HG03521 (cell line): ENCODE measurements around the gene GINS1.

Experiments
- ATAC-seq: cut with Tn5 transposase; IDR thresholded peaks from one replicate; pipeline ENCODE4 v1.9.1; 2021; ENCODE audit warnings: mild to moderate bottlenecking, moderate library complexity; ENCODE audit not compliant: unreplicated experiment

The GINS1 gene

DNA sequence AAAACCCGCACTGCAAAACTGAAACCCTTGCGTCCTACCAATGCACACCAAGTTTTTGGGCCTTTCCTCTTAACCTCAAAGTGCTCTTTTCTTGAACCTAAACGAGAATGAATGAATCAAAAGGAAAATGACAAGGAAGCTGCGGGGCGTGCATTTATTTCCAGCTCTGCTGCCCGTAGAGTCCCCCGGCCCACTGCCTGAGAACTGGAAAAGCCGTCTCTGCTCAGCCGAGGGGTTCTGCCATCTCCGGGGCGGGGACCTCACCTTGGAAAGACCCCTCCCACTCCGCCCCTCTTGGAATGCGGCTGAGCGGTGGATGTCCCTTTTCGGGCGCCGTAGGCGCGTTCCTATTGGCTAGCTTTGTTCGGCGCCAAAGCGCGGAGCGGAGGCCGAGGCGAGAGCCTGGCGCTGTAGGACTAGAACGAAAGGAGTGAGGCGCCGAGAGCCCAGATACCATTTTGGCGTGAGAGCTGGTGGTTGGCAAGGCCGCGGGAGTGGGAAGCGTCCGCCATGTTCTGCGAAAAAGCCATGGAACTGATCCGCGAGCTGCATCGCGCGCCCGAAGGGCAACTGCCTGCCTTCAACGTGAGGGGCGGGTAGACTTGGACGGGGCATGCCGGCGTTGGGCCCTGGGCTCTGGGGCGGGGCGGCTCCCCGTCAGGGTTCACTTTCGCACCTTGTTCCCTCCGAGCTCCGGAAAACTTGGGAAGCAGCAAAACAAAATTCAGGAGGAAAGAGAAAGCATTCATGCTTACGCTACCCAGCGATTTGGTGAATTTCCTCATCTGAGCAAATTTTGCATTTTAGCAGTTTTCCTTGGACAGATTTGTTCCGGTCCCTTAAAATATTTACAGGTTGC is at the start of gene GINS1:
GINS1 (plus strand) TSS at position 363 of the 859 bp plus-strand sequence; CDS start at position 511, 148 bp downstream.
- peak; percentile 86 for ATAC-seq

DNA sequence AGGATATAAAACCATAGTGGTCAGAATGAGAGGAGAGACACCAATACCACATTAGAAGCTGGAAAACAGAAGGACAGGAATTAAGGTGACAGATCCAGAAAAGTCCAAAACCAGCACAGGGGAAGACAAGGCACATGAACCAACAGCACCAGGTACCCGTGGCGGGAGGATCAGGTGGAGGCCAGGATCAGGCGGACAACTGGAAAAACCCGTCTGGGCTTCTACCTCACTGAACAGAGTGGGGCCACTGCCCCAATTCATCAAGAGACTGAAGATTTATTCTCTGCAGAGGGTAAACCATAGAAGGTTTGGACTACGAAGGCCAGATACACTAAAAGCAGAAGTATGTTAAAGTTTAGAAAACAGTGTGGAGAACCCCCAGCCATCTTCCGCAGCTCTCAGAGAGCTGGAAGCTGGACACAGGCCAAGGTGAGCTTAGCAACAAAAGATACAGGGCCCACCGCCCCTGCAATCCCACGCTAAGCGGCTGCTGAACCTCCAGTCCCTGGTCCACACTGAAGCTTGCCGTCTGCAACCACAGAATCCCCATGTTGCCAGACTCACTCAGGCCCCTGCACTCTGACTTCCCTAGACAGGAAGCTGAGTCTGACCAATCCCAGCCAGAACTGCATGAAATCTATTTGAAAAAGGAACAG is 46.7 kb upstream of the GINS1 start:
- ATAC-seq, result no peak

DNA sequence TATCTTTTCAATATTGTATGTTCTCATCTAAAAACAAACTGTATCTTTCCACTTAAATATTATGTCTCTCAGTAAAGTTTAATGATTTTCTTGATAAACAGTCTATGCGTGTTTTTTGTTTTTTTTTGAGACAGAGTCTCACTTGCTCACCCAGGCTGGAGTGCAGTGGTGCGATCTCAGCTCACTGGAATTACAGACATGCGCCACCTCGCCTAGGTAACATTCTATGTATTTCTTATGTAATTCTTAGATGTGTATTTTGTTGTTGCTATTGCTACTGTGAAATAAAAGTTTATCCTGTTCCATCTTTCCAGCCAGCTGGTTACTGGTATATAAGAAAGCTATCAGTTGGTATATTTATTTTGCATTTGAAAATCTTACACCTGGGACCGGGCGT is 46.2 kb upstream of the GINS1 start:
- no peak for ATAC-seq

DNA sequence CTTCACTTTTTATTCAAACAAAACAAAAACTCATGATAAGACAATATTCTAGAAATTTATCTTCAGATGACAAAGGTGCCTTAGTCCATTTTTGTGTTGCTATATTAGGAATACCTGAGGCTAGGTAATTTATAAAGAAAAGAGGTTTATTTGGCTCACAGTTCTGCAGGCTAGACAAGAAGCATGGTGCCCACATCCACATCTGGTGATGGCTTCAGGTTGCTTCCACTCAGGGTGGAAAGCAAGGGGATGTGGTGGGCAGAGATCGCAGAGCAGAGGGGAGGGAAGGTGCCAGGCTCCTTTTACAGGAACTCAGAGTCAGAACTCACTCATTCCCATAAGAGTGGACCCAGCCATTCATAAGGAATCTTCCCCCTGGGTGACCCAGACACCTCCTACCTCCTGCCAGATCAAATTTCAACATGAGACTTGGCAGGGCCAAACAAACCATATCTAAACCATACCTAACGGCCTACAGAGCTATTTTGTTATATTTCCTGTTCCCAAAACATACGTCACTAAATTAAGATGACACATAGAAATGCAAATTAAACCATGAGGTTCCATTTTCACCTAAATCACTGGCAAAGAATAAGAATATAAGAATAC is 43.2 kb upstream of the GINS1 start:
- ATAC-seq, result no peak

DNA sequence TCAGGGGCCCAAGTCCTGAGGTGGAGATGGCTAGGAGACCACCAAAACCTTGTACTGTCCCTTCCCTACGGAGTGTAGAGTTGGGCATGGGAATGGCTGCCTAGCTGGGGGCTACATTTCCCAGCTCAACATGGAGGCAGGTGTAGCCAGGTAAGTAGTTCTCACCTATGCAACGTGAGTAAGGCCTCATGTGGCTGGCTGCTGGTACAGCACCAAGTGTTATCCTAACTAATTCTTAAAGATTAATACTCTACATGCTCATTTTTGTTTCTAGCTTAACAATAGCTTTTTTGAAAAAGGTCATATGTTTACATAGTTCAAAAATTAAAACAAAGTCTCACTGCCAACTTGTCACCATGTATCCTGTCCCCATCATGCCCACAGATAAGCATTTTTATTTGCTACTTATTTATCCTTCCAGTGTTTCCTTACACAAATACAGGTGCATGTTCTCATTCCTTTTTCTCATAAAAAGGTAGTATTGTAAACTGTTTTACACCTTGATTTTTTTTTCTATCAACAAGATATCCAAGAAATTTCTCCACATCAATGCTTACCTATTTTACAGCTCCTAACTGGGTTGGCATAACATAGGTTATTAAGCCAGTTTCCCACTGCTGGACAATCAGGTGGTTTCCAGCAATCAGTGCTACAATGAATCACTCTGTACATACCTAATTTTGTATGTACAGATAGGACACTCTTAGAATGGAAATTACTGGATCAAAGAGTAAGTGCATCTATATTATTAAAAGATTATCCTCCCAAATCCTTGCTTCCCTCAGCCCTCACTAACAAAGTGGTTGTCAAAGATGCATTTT is 42.4 kb upstream of the GINS1 start:
- no peak for ATAC-seq

DNA sequence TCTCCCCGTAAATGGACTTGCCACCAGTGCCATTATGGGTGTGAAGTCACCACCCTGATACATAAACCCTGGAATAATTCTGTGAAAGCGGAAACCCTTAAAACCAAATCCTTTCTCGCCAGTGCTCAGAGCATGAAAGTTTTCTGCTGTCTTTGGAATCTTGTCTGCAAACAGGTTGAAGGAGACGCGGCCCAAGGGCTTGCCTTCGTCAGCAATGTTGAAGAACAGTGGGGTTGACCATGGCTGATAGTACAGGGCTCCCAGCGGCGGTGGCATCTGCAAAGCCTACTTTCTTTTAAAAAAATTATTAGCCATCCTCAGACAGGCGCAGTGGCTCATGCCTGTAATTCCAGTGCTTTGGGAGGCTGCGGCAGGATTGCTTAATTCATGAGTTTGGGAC is 38.9 kb upstream of the GINS1 start:
- no peak for ATAC-seq

DNA sequence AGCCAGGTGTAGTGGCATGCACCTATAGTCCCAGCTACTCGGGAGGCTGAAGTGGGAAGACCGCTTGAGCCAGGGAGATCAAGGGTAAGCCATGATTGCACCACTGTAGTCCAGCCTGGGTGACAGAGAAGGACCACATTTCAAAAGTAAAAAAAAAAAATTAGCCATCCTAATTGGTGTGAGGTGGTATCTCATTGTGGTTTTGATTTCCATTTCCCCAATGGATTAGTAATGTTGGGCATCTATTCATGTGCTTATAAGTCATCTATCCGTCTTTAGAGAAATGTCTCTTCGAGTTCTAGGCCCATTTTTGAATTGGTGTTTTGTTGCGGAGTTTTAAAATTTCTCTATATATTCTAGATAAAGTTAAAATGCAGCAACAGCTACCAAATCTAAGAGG is 38.5 kb upstream of the GINS1 start:
- no peak for ATAC-seq

DNA sequence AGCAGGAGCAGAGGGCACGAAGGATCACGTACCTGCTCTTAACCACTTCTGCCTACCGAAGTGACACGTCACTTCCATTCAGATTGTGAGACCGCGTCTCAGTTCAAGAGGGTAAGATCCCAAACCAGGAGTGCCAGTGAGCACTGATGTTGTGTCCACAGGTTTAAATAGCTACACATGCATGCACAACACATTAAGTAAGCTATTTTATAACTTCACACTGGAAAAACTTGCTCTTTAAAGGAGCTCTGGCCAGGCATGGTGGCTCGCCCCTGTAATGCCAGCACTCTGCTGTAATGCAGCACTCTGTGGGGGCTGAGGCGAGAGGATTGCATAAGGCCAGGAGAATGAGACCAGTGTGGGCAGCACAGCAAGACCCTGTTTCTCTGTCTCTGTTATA is 37.9 kb upstream of the GINS1 start:
- ATAC-seq, result no peak

DNA sequence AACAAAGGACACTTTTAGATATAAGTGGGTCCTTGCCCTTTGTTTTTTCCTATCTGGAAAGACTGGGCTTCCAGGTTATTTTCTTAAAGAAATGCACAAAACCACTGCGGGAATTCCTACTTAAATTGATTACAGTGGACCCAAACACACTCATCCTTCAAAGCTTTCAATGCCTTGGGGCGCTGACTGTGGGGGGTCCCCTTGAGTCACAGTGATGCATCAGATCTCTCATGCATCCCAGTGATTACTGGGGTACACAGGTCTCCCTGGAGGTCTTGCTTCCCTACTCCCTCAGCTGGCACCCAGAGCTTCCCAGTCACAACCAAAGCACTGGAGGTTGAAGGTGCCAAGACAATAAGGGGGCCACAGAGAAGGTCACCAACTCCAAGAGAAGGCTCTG is 37.5 kb upstream of the GINS1 start:
- ATAC-seq, result no peak

DNA sequence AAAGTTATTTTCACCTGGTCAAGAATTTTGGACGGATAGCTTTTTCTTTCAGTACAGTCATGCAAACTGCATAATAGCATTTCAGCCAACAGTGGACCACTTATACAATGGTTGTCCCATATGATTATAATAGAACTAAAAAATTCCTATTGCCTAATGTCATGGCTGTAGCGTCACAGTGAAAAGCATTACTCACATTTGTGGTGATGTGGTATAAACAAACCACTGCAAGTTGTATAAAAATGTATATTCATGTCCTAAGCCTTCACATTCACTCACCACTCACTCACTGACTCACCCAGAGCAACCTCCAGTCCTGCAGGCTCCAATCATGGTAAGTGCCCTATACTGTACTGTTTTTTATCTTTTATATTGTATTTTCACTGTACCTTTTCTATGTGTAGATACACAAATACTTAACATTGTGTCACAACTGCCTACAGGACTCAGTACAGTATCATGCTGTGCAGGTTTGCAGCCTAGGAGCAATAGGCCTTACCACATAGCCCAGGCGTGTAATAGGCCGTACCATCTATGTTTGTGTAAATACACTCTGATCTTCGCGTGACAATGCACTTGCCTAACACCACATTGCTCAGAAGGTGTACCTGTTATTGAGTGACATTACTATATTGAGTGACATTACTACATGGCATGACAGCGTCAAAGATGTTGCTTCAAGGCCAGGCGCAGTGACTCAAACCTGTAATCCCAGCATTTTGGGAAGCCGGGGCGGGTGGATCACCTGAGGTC is 34.7 kb upstream of the GINS1 start:
- no peak for ATAC-seq

DNA sequence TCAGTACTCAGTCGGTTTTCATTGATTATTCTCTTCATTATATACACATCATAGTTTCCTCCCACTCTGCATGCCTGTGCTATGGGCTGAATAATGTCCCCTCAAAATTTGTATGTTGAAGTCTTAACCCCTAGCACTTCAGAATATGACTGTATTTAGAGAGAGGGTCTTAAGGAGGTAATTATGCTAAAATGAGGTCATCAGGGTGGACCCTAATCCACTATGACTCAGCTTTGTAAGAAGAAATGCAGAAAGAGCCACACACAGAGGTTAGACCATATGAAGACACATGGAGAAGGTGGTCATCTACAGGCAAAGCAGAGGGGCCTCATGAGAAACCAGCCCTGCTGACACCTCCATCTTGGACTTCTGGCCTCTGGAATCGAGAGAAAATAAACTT is 32.6 kb upstream of the GINS1 start:
- ATAC-seq, result no peak

DNA sequence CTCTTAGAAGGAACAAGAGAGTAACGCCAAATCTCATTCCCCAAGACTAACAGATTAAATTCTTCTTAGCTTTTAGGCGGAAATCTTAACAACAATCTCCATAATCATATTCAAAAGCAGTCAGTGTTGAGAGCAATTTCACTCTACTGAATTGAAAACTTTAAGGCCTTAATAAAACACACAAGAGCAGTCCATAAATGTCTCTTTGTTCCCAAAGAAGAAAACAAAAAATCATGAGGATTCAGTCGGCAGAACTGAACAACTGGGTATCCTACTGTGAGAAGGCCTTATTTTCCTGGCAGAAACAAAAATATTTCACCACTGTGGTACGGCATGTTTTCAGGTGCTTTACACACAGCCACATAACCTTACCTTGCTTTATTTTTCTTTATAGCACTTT is 31.2 kb upstream of the GINS1 start:
- no peak for ATAC-seq

DNA sequence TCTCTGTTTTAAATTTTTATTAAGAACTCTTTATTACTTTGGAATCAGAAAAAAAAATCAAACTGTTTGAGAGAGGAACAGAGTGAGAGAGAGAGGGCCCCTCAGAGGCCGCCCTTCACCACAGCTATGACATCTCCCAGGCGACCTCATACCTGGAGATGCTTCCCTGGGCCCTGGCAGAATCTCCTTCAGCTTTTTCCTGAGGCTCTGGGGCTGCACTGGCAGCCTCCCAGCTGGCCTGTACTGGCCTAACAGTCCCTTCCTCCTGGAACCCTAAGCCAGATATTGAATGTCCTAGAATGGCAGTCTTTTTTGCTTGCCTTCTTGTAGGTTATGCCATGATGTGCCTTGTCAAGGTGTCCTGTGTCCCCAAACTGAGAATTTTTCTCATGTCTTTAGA is 30.6 kb upstream of the GINS1 start:
- ATAC-seq, result no peak

DNA sequence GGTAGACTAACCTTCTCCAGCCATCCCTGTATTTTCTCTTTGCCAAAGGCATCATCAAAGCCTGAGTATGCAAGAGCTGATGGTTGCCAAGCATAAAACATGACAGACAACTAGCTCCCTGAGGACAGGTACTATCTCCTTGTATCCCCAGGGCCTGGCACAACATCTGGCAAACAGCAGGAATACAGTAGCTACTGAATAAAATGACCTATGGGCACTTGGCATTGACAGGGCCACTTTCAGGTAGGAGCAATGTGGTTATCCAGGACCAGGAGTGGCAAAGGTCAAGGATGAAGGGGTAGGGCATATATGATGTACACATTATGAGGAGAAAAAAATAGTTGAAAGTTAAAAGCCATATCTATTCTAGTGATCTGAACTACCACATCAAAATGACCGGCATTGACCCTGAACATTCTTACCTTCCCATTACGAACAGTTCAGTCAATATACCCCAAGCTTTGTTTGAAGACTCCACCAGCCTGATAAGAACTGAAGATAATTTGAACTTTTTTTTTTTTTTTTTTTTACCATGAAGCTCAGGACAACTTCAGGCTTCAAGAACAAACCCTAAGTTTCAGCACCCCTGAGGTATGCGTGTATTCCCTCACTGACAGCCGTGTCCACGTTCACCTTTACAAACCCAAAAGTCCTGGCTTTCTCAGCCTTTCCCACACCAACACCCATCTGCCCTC is 29.1 kb upstream of the GINS1 start:
- no peak for ATAC-seq

DNA sequence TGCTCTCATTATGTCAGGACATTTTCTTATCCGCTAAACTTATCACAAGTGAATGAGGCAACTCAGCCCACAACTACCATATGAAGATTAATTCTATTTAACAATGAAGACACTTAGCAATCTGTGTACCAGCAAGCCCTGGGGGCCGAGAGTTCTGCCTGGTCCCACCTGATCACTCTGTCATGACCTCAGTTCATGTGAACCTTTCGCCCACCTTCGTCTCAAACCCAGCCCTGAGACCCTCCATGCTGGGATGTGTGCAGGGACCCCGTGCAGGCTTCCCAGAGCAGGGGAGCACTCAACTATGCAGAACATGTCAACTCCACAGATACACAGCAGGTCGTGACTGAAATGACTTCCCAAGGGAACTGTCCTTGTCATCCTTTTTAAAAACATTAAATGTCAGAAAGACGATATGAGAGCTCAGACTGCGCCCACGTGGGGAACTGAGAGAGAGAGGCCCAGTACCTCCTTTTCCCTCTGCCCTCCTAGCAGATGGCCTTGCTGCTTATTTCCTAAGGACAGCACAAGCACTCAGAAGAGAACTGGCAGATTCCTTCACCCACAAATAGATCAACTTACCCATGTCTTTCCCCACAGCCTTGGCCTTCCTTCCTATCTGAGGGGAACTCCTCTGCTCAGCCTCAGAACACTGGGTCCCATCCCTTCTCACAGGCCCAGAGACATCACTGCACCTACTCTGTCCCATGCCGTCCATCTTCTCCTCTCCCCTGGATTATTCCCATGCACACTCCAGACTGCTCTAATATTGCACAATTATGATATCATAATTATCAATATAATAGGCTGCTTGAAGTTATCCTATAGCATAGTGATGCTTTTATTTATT is 28.4 kb upstream of the GINS1 start:
- ATAC-seq, result no peak

DNA sequence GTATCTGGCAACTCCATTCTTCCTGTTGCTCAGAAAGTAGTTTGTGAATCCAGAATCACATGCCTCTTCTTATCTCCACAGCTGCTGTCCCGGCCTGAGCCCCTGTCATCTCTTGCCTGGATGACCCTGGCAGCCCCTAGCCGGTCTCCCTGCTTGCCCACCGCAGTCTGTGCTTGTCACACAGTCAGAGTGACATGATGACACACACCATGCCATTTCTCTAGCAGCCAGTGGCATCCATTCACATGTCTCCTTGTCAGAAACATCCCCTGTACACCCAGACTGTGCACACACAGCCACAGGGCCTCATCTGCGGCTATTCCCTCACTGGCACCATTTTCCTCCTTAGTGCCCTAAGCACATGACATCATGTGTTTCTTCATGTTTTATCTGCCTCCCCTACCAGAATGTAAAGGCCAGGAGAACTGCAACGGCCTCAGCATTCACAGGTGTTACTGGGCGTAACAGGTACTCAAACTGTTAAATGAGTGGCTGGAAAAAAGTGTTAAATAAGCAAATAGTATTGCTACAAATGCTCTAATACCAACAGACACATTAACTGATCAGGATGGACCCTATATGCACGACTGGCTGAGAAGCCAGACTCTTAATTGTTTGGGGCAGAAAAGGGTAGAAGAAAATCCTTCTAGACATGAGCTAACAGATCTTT is 26.4 kb upstream of the GINS1 start:
- no peak for ATAC-seq

DNA sequence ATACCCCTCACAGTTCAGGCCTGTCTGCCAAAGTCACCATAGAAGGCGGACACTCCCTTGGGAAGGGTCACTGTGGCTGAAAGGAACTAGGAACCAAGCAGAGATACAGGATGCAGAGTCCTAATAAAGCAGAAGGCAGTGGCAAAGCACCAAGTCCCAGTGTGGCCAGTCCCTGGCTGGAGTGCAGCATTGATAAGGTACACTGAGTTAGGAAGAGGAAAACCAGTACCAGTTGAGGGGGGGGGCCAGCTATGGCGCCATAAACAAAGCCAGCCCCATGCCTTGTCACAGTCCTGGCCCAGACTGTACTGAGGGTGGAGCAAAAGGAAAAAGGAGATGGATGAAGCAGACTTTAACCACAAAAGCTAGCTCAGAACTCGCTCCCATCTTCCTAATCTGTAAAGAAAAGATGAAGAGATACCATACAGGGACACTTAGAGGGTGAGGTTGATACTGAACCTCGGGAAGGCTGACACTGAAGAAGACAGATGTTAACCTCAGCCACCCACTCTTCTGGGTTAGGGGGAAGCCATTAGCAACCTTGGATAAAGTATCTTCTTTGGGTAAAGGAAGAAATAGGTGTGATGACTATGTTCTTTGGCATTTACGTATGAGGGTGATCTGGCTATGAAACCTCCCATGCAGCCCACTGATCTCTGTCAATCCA is 24.6 kb upstream of the GINS1 start:
- ATAC-seq, result no peak

DNA sequence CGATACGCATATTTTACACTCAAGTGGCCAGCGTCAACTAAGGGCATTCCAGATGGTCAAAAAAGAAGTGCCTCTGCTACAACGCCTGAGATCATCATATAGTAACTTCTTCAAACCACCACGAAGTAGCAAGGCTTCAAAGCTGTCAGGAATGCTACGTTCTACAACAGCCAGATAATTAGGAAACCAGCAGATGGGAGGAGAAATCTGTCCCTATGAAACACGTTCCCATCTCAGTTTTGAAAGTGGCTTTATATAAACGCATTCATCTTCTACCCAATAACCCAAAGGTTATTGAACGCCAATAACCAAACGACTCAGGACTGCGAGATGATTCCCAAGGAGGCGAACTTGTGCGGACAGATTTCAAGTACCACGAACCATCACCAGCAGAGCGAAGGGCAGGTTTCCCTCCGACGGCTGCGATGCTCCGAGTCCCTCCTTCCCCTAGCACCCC is 18.0 kb upstream of the GINS1 start:
- ATAC-seq, result no peak
